T-helper 1 cell (primary cell): ENCODE results near the gene STRADB.
"Not testable (repeated sequence)": the region's sequence is repeated elsewhere in the genome, so short reads cannot be mapped to it uniquely, and the experiment has no call there.

Source experiments
- DNase-seq, 5 donors: peaks; one replicate each; pipeline ENCODE4 v3.0.0-alpha.2; 2012 to 2020
- total RNA-seq, 4 donors: gene quantifications; one replicate each; lab custom pipeline; 2026; lab: John Stamatoyannopoulos, UW

STRADB gene, protein sequence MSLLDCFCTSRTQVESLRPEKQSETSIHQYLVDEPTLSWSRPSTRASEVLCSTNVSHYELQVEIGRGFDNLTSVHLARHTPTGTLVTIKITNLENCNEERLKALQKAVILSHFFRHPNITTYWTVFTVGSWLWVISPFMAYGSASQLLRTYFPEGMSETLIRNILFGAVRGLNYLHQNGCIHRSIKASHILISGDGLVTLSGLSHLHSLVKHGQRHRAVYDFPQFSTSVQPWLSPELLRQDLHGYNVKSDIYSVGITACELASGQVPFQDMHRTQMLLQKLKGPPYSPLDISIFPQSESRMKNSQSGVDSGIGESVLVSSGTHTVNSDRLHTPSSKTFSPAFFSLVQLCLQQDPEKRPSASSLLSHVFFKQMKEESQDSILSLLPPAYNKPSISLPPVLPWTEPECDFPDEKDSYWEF
- total RNA-seq = 7.3 to 17.0 (median 9.8) reads per million in 4 donors

DNA sequence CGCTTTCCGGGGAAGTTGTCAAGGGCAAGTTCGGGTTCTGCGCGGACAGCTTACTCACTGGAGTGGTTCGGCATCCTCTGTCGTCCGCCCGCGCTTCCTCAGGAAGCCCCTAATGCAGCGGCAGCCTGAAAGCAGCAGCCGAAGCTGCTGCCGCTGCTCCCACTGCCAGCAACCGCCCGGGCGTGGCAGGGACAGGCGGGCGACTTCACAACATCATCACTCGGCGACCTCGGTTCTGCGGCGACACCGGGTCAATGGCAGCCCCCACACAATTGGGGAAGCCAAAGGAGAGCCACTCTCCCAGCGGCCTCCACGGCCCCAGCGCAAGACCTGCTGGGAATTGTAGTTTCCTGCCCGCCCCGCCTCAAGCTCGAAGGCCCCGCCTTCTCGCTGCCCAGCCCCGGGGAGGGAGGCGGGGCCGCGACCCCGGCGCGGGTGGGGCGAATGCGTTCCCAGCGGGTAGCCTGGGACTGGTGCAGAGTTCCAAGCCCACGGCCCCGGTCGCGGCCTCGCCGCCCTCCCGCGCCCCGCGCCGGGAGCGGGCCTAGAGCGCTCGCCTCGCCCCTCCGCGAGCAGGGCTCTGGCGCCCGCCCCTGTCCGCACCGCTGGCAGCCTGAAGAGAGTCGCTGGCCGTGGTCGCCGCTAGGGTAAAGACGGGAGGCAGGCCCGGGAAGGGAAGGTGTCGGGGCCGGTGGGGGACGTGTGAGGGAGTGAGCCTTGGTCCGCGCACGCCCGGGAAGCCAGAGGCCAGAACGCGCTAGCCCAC lies at the start of gene STRADB, which contains the start of gene TRAK2:
Gene STRADB (plus strand): TSS at position 449 of the 766 bp plus-strand sequence. CDS start 3,101 bp downstream, outside the sequence.
Gene TRAK2 (minus strand): TSS at position 167 of the 766 bp plus-strand sequence. CDS start 30,951 bp downstream, outside the sequence.
- DNase-seq = peak; percentile 89 to 98 (median 93)

DNA sequence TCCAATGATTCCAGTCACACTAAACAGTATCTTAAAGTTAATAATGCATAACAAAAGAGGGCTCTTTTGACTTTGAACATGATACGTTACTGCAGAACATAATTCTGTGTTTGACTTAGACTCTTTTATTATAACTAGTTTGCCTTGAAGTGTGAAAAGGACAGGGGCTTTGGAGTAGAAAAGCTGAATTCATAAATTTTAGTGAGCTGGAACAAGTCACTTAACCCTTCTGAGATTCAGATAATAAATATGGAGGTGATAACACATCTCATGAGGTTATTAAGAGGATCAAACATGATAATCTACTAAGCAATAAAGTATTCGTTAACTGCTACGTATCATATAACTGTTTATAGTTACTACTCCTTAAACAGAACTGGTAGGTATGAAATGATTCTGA lies 49.7 kb upstream of the STRADB start:
- no peak for DNase-seq

DNA sequence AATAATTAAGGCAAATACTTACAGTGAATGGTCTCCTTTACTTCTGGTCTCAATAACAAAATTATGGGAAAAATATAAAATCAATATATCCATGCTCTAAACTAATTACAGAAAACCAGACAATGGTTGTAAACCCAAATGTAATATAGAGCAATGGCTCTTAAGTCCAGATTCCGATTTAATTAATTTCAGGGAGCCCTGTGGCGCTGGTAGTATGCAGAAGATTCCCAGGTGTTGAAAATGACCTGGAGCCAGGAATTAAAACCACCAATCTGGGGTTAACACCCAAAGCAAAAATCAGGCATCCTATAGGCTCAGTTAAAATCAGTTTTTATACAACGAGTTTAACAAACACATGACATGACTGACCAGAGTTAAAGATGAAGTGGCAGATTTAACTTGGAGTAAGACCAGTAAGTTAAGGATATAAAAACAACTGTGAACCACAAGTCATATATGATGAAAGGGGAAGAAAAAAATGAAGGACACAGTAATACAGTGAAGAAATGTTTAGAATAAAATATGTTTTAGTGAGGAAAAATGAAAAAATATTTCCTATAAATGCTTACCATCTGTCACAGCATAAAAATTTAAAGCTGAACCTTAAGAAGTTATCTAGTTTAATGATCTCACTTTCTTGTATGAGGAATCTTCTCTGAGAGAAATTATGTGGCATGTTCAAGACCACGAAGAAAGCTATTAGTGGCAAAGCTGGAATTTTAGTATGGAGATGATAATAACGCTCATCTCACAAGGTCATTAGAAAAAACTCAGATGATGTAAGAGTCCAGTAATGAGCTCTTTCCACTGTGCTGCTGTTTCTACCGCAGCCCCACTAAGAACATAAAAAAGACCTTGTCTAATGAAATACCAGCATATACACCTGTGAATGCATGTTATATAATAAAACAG lies 48.6 kb upstream of the STRADB start:
- DNase-seq = no peak

DNA sequence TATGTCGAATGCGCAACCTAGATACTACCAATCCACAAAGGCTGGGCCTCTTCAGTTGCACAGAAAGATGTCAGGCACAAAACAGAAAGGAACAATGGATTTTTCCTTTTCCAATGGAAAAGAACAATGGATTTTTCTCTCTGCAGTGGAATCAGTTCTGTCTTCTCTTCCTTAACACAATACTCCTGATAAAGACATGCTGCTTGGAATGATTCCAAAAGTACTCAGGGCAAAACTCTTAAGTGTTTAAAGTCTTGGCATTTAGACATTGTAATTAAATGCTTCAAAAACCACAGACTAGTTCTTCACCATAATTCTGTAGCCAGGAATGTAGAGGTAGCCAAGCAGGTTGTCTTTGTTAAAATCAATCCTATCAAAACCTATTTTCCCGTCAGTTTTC lies 47.7 kb upstream of the STRADB start:
- DNase-seq = no peak

DNA sequence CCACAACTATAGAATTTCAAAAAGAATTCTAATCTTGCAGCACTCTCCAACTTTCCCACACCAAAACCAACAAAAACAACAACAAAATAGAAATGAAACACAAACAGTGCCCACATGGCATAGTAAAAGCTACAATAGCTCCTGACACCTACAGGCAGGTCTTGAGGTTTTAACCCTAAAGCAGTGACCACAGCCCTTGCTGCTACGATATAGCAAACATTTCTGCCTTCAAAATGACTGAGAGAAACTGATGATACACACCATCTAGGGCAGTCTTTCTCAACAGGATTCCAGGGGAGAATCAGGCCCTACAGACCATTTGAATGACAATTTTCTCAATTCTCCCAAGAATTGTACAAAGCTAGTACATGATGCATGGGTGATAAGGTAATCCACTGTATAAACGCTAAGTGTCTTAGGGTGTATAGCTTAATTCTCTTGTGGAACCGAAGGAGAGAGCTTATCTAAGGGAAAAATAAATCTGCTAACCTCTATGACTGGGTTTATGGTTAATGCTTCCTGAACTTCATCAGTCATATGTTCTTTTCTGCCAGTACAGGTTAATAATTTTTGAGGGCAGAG lies 46.8 kb upstream of the STRADB start:
- peak in 1 of 5 donors; percentile 48 for DNase-seq

DNA sequence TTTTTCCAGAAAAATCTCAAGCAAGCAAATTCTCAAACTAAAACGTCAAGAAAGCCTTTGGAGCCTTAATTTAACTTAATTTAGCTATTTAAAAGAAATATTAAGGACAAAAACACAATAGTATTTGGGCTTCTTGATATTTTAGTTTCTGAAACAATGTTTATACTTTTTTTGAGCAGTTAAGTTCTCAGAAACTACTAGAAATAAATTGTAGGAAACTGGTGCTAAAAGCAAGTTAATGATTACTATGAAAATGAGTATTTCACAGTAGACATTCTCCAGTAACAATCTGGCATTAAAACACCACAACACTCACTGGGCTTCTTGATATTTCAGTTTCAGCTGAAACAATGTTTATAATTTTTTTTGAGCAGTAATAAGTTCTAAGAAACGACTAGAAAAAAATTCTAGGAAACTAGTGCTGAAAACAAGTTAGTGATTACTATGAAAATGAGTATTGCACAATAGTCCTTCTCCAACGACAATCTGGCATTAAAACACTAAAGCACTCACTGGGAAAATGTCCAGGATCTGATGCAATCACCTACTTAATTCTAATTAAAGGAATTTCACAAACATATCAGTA lies 45.4 kb upstream of the STRADB start:
- peak in 1 of 5 donors; percentile 81 for DNase-seq

DNA sequence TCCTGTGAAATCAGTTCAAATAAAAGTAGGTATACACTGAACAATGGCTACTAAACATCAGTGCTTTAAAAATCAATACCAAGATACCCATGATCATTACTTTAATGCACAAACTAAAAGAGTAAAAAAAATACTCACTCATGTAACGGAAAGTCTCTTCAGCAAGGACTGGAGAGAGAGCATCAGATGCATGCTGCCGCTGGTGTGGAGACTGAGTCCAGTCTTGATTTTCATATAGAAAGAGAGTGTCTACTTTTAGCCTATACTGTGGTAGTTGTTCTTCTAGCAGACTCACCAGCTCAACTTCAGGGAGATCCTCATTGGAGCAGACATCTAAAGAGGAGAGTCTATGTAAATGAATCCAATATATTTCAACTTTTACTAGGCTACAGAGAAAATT lies 44.3 kb upstream of the STRADB start:
- DNase-seq = no peak

DNA sequence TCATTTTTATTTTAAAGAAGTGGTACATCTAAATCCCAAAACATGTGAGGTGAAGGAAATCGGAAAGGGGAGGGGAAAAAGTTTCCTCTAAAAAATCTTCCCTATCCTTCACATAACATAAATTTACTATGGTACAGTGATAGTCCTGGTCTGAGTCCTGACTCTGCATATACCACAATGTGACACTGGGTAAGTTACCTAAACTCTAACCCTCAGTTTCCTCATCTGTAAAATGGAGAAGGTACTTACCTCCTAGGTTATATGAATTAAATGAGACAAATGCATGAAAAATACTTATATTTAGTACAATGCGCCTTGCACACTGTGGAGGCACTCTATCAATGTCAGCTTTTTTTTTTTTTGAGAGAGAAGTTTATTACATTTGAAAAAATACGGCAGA lies 42.6 kb upstream of the STRADB start:
- DNase-seq = no peak

DNA sequence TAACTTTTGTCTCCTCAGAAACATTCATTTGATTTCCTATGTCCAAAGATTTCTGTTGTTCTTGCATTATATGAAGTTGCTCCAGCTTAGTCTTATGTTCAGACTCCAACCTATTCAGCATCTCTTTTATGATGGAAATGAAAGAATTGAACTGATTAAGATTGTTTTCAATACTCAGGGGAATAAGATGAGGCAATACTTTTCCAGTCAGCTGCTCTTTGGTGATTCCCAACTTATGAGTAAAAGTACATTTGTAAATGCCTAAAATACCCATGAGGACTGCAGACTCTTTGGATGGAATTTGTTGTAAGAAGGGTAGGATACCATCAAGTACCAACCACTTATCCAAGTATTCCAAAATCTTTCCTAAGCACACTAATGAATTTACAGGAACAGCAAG lies 40.1 kb upstream of the STRADB start:
- DNase-seq = no peak

DNA sequence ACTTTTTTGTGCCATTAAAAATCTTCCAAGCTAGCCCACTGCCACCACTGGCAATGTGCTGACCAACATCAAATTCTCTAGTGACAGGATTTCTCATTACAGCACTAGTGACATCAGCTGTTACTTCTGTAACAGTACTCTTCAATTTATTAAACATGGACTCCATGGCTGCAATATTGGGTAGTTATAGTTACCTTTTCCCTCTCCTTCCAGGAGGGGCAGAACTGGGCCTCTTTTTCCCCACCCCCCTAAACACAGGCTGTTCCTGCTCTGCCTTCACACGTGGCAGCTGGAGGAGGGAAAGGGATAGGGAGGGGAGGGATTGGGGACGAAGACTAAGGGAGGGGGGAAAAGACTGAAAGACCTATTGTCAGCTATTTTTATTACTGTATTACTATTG lies 38.4 kb upstream of the STRADB start:
- no peak for DNase-seq

DNA sequence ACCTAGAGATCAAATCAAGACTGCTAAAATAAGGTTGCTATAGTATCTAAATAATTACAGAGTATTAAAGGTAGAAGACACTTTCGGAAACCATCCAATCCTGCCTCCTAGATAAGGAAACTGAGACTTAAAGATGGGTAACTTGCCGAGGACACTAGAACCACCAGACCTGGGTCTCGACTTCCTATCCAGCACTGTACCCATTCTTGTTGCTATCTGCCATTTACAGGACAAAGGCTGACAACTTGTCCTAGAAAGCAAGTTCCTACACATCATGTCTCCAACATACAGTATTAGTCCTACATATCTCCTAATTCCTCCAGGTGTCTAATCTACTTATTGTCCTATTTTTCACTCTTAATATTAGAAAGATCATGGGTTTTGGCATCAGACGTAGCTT lies 38.0 kb upstream of the STRADB start:
- DNase-seq = no peak

DNA sequence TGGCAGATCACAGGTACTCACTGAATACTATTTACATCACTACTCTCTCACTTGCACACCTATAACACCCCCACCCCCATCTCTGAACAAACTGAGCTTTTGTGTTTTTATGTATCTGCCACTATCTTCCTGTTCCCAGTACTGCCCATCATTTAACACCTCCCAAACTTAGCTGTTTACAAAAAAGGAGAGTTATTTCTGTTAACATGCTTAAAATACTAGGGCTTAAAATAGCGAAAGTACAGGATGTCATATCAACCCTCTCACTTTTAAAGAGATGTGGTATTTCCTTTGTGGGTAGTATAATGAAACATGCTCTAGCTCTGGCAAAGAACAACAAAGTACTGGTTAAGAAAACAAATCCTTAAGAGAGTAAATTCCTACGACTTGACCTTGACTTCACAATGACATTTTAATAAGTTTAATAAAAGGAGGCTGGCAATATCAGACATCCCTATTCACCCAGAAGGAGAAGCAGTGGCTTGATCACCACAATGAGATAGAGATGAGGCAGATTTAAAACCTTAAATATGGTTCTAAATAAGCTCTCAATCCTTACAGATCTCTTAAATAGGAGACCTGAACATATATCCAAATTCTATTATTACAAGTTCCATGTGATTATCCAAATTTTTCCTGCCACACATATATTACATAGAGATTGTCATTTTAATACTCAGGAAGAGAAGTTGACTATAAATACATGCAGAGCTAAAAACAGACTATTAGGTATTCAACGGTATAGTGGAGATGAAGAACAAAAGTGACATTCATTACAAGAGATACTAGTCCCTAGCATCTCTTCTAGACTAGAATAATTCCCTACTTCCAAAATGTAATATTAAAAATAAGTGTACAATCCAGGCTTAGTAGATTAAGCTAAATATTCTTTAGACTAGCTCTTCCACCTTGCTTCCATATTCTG lies 37.2 kb upstream of the STRADB start:
- peak in 1 of 5 donors; percentile 56 for DNase-seq

DNA sequence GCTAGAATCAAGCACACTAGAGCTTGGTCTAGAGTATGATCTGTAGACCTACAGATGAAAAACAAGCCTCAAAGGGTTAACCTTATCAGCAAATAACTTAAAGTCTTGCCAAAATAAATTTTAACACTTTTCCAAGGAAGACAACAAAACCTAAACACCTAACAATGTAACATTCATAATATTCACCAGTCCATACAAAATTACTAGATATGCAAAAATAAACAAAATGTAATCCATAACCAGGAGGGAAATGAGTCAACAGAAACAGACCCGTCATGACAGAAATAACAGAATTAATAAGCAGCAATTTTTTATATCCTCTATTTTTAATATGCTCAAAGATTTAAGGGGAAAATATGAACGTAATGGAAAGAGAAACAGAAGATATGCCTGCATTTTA lies 36.4 kb upstream of the STRADB start:
- DNase-seq = no peak

DNA sequence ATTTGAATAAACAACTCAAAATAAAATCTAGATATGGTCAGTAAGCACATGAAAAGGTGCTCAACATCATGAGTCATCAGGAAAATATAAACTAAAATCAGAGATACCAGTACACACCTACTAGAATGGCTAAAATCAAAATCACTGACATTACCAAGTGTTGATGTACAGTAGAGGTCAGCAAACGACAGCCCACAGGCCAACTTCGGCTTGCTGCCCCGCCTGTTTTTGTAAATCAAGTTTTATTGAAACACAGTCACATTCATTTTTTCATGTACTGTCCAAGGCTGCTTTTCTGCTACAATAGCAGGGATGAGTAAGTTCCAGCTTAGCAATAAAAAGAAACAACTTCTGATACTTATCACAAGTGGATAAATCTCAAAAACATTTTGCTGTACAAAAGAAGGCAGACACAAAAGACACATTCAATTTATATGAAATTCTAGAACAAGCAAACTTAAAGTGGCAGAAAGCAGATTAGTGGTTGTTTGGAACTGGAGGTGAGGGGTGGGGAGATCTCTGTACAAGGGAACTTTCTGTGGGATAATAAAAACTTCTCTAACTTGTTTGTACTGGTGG lies 32.4 kb upstream of the STRADB start:
- no peak for DNase-seq

DNA sequence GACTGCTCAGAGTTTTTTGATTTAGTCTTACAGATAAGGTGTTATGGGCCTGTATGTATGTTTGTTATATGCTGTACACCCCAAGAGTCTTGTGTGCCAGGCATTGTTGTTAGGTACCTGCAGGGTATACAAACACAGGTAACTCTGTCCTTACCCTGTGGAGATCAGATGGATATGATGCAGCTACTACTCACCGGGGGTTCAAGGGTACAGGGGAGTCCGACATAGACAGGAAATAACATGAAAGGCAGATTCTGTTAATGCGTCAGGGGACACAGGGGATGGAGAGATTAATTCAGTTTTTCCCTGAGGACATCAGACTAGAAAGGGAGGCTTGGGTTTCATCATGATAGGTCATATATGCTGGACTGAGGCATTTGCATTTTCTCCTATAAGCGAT lies 31.6 kb upstream of the STRADB start:
- DNase-seq = no peak

DNA sequence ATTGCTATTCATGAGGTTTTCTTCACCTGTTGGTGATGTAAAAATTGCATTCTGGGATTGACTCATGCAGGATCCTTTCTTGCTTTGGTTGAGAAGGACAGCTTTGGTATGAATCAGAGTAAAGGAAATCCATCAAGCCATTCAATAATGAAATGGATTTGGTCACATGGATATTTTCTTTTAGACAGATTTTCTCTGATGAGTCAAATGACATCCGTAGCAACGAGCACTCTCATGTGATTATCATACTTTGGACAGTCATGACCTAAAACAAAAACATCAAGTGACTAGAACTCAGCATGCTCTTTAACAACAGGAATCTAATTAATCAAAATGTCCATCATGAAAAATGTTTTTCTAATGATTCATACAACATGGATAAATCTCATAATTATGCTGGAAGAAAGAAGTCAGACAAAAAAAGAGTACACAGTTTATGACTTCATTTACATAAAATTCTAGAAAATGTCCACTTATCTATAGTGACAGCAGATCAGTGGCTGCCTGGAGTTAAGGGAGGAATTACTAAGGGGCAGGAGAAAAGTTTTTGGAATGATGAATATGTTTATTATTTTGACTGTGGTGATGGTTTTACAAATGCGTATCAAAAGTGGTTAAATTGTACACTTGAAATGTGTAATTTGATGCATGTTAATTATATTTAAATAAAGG lies 31.0 kb upstream of the STRADB start:
- DNase-seq = peak in 1 of 5 donors; percentile 50

DNA sequence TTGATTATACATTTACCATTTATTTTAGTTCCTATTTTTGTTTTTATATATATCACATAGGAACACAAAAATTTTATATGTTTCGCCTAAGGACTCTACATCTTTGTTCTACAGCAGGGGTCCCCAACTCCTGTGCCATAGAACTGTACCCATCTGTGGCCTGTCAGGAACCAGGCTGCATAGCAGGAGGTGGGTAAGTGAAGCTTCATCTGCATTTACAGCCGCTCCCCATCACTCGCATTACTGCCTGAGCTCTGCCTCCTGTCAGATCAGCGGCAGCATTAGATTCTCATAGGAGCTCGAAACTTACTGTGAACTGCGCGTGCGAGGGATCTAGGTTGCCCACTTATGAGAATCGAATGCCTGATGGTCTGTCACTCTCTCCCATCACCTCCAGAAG lies 25.6 kb upstream of the STRADB start:
- no peak for DNase-seq

DNA sequence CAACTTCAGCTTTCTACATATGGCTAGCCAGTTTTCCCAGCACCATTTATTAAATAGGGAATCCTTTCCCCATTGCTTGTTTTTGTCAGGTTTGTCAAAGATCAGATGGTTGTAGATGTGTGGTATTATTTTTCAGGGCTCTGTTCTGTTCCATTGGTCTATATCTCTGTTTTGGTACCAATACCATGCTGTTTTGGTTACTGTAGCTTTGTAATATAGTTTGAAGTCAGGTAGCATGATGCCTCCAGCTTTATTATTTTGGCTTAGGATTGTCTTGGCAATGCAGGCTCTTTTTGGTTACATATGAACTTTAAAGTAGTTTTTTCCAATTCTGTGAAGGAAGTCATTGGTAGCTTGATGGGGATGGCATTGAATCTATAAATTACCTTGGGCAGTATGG lies 23.2 kb upstream of the STRADB start:
- DNase-seq = not testable (repeated sequence)

DNA sequence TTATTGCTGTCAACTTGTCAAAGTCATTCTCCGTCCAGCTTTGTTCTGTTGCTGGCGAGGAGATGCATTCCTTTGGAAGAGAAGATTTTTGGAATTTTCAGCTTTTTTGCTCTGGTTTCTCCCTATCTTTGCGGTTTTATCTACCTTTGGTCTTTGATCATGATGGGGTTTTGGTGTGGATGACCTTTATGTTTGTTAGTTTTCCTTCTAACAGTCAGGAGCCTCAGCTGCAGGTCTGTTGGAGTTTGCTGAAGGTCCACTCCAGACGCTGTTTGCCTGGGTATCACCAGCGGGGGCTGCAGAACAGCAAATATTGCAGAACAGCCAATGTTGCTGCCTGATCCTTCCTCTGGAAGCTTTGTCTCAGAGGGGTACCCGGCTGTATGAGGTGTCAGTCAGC lies 21.7 kb upstream of the STRADB start:
- not testable (repeated sequence) for DNase-seq

DNA sequence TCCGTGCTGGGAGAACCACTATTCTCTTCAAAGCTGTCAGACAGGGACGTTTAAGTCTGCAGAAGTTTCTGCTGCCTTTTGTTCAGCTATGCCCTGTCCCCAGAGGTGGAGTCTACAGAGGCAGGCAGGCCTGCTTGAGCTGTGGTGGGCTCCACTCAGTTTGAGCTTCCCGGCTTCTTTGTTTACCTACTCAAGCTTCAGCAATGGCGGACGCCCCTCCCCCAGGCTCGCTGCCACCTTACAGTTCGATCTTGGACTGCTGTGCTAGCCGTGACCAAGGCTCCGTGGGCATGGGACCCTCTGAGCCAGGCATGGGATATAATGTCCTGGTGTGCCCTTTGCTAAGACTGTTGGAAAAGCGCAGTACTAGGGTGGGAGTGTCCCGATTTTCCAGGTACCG lies 21.2 kb upstream of the STRADB start:
- not testable (repeated sequence) for DNase-seq
